DMS 273 (cell line): ENCODE results near the gene MIB1.
"Not testable (repeated sequence)": the region's sequence is repeated elsewhere in the genome, so short reads cannot be mapped to it uniquely, and the experiment has no call there.

Experiments
- DNase-seq: peaks from one replicate; lab custom pipeline; 2025; ENCODE audit not compliant: unreplicated experiment; lab: John Stamatoyannopoulos, UW

MIB1 gene

DNA sequence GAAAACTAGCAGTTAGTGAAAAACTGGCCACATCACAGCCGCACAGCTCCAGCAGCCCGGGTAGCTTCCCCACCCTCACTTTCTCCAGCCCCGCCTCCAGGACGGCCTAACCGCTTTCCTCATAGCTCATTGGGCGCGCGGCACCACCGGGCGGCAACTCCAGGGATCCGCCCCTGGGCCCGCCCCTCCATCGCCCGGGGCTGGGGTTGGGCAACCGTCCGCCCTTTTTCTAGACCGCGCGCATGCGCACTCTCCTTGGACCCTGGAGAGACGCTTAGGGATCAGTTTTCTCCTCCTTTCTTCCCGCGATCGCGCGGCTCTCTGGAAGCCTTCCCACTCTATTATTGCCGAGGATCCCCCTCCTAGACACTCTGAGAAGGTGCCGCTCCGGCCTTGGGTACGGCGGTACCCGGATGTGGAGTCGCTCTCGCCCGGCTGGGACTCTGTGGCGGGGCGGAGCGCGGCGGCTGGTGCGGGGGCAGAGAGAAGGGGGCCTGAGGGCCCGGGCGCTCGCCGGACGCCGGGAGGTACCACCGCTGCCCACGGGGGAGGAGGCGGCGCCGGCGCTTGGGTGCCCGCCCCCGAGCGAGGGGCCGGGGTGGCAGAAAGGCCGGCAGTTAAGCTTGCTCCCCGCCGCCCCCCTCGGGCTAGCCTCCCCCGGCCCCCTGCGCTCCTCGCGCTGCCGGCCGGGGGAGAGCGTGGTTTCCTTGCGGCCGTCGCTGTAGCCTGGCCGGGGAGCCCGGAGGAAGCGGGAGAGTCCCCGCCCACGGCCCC, at the start of gene MIB1:
Gene MIB1 (plus strand): TSS at position 255 of the 774 bp plus-strand sequence. CDS start 792 bp downstream, outside the sequence.
- DNase-seq = peak; percentile 99

DNA sequence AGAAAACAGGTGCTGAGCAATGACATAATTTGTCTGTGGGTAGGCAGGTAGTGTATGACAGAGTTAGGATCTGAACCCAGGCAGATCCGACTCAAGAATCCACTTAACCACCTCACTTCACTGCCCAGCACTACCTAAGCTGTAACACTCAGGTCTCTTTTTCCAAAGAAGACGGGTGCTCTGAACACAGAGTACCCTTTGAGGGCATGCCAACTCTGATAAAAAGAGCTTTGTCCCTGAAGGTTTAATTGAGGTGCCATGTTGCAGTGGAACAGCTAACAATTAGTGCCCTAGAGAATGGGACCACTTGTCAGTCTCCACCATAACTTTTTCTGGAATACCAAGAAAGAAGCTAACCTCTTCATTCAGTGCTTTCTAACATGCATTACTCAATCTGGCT, 47.3 kb upstream of the MIB1 start:
- no peak for DNase-seq

DNA sequence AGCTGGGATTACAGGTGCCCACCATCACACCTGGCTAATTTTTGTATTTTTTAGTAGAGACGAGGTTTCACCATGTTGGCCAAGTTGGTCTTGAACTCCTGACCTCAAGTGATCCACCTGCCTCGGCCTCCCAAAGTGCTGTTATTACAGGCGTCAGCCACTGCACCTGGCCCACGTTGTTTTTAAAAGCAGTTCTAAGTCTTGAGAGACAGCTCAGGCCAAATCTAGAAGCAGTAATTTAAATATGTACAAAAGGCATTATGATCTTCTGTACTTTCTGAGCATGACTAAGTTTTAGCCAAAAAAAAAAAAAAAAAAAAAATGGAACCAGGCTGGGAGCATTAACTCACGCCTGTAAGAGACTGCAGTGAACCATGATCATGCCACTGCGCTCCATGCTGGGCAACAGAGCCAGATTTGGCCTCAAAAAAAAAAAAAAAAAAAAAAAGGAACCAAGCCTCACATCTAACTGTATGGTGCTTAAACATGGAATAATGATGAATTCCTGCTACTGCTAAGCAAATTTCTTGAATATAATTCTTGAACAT, 40.0 kb upstream of the MIB1 start:
- no peak for DNase-seq

DNA sequence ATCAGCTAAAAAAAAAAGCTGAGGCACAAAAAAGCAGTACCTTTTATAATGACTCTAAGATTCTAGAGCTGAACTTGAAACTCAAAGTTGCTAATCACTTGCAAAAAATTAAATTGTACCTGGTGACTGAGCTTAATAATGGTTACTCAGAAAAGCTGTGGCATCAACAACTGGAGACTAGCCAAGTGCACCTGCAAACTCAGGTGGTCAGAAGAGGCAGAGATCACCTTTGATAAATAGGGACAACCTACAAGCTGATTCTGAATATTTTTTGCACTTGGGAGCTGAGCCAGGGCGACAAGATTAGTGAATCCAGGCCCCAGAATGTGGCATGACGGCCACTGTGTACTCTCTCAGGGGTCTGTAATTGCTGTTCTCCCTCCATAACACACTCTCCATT, 39.0 kb upstream of the MIB1 start:
- DNase-seq = no peak

DNA sequence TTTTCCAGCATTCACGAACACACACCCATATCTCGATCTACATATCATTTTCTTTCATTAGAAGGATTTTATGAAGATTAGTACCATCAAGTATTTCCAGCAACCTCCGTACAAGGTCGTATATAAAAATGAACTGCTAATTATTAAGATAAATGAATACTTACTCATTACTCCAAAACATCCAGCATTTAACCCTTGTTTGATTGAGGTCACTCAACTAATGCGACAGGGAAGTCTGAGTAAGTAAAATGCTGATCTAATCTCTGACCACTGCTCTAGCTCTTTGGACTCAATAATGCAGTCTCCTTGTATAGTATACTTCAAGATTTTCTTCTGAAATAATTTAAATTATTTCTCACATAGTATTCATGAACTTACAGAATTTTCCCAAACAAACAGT, 38.0 kb upstream of the MIB1 start:
- DNase-seq = no peak

DNA sequence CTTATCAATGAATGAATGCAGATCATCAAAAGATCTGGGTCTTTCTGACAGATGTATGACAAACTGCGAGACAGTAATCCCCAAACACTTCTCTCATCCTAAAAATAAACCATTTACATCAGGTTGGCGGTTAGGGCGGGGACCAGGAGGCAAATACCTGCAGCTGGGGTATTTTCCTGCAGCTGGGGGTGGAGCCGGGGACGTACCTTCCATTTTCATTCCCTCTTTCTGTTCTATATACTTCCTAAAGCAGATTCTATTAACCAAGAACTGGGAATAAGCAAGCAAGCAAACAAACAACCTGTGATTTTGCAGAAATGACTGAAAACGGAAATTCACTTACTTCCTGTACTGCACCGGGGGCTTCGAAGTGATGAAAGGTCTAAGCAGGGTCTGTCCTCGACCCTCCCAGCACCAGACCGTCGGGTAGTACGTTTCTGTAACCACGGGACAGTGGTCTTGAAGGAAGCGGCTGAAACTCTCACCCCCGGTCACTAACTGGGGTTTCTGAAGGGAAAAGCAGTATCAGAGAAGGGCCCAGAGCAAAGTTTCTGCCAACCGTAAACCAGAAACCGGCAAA, 37.3 kb upstream of the MIB1 start:
- DNase-seq = no peak

DNA sequence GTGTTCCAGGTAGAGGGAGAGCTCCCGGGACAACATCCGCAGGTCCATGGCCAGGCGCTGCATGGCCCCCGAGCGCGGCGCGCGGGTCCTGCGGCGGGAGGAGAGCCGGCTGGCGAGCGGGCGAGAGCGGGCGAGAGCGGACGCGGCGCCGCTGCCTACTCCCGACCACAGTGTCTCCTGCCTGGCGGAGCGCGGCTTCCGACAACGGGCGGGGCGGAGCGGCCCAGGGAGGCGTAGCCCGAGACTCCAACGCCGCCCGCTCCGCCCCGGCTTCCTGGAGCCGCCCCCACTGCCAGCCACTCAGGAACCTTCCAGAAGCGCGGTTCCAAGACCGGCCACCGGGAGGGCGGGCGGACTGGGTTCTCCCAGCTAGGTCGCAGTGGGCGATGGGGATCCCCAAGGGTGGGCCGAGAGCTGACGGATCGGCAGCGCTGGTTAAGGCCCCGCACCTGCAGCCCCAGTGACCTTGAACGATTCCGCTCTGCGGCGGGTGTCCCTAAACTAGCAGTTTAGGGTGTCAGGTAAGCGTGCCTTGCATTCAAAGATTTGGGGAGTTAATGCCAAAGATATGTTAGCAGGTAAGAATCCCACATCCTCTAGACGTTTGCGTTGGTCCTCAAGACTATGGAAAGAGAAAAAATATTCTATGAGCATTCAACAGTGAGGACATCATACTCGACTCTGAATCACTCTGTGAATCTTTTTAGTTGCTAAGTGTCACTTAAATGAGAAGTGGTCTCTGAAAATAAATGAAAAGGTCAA, 35.8 kb upstream of the MIB1 start, which contains the start of gene ABHD3:
Gene ABHD3 (minus strand): TSS at position 172 of the 762 bp plus-strand sequence. CDS start 109 bp downstream, at position 63.
- peak; percentile 96 for DNase-seq

DNA sequence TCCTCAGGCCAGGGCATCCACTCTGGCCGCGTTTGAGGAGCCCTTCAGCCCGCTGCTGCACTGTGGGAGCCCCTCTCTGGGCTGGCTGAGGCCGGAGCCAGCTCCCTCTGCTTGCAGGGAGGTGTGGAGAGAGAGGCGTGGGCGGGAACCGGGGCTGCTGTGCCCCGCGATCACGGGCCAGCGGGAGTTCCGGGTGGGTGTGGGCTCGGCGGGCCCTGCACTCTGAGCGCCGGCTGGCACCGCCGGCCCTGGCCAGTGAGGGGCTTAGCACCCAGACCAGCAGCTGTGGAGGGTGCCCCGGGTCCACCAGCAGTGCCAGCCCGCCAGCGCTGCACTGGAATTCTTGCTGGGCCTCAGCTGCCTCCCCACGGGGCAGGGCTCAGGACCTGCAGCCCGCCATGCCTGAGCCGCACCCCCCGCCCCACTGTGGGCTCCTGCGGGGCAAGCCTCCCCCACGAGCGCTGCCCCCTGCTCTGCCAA, 34.2 kb upstream of the MIB1 start:
- DNase-seq = no peak

DNA sequence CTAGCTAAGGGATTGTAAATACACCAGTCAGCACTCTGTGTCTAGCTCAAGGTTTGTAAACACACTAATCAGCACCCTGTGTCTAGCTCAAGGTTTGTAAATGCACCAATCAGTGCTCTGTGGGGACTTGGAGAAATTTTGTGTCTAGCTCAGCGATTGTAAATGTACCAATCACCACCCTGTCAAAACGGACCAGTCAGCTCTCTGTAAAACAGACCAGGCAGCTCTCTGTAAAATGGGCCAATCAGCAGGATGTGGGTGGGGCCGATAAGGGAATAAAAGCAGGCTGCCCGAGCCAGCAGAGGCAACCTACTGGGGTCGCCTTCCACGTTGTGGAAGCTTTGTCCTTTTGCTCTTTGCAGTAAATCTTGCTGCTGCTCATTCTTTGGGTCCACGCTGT, 33.5 kb upstream of the MIB1 start:
- DNase-seq = not testable (repeated sequence)

DNA sequence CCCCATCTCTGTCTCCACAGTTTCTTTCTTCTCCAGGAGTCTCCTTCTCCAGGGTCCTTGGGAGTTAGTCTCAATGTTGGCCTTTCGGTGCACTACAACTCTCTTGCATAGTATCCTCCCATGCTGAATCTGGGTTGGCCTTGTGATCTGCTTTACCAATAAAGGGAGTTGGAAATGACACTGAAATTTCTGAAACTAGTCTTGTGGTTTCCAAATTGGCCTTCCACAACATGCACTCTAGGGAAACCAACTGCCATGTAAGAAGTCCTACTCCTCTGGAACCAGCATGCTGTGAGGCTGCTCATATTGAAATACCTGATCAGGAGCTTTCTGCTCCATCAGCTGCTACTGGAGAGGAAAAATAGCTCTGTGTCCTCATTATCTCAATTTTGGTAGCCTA, 26.1 kb upstream of the MIB1 start:
- no peak for DNase-seq

DNA sequence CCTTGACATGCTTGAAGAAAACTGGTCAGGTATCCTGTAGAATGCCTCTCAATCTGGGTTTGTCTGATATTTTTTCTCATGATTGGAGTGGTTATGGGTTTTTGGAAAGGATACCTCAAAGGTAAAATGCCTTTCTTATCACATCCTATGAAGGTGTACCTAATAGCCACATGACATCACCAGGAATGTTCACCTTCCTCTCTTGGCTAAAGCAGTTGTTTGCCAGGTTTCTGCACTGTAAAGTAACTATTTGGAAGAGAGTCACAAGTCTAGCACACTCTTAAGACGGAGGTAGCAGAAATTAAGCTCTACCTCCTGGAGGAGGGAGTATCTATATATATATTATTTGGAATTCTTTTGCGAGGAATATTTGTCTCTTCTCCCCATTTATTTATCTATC, 17.9 kb upstream of the MIB1 start:
- DNase-seq = no peak

DNA sequence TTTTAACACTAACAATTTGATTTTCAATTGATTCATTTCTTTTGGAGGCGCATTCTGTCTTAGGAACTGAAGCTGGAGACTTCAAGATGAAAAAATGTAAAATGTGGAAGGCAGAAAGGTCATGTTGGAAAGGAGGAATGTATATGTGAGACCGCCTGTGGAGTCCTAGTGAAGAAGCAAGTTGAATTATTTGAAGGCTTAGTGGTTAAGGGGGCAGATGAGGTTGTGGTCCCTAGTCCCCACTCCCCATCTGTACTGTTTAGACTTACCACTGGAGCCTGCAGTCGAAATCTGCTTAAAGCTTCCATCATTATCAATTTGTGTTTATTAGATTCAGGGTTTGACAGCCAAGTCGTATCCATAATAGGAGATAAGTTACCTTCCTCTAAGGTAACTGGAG, 15.4 kb upstream of the MIB1 start:
- no peak for DNase-seq

DNA sequence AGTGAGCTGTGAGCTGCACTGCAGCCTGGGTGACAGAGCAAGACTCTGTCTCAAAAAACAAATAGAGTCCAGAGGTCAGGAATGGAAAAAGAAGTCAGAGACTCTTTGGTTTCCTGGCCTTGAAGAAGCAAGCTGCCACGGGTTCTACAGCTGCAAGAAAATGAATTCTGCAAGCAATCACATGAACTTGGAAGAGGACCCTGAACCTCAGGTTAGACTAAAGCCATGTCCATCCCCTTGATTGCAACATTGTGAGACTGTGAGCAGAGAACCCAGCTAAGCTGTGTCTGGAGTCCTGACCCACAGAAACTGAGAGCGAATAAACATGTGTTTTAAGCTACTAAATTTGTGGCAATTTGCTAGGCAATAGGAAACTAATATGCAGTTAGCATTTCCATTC, 12.9 kb upstream of the MIB1 start:
- DNase-seq = no peak

DNA sequence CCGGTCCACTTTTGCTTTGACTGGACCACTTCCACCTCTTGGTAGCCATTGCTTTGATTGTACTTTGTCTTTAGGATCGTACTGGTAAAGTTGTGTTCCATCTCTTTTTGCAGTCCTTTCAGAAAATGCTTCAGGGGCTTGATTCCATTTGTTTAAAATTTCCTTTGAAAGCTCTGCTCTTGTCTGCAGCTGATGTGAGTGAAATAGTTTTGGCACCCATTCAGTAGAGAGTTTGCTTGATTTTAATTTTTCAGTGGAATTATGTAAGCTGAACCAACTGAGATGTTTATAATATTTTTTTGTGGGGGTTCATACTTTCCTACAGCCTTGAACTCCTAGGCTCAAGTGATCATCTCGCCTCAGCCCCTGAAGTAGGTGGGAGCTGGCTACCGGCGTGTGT, 7.6 kb upstream of the MIB1 start:
- DNase-seq = no peak

DNA sequence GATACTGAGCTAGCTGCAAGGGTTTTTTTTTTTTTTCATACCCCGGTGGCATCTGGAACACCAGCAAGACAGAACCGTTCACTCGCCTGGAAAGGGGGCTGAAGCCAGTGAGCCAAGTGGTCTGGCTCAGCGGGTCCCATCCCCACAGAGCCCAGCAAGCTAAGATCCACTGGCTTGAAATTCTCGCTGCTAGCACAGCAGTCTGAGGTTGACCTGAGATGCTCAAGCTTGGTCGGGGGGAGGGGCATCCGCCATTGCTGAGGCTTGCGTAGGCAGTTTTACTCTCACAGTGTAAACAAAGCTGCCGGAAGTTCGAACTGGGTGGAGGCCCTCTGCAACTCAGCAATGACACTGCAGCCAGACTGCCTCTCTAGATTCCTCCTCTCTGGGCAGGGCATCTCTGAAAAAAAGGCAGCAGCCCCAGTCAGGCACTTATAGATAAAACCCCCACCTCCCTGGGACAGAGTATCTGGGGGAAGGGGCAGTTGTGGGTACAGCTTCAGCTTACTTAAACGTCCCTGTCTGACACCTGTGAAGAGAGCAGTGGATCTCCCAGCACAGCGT, 5.1 kb upstream of the MIB1 start:
- no peak for DNase-seq

DNA sequence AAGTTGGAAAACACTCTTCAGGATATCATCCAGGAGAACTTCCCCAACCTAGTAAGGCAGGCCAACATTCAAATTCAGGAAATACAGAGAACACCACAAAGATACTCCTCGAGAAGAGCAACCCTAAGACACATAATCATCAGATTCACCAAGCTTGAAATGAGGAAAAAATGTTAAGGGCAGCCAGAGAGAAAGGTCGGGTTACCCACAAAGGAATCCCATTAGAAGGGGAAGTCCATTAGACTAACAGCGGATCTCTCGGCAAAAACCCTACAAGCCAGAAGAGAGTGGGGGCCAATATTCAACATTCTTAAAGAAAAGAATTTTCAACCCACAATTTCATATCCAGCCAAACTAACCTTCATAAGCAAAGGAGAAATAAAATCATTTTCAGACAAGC, 3.7 kb upstream of the MIB1 start:
- DNase-seq = not testable (repeated sequence)

DNA sequence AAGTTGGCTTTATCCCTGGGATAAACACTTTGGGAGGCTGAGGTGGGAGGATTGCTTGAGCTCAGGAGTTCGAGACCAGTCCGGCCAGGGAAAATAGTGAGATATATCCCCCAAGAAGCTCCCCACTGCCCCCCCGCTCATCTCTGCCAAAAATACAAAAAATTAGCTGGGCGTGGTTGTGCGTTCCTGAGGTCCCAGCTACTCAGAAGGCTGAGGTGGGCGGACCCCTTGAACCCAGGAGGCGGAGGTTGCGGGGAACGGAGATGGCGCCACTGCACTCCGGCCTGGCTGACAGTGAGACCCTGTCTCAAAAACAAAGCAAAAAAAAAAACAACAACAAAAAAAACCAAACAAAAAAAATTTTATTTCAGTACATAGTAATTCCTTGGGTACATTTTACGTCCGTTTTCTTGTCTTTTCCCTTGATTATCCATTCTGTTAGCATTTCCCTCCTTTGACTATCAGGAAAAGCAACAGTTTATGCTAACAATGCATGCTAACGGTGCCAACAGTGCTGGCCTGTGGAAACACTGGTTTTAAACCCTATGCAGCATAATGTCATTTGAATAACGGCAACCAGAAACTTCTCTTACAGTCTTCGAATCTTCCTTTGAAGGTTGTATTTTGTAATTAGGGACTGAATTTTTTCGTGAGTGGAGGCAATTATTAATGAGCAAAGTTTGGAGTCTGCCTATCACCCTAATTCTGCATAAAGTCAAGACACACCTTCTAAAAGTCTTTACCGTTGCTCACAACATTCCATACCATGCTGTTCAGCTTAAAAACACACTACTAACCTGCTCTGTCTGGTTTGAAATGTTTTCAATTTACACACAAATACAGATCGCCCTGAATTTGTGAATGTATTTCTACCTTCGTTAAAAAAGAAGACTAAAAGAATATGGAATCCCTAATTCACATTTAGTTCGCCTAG, 721 bp upstream of the MIB1 start:
- peak; percentile 34 for DNase-seq

DNA sequence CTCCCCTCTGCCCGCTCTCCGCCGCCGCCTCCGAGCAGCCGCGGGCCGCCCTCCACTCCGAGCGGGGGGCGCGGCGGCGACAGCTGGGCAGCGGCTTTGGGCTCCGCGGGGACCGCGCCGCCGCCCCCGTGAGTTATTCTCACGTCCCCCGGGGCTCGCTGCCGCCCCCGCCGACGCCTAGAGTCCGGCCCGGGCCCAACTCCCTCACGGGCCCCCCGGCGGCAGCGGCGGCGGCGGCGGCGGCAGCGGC, 645 bp downstream of the MIB1 start:
- no peak for DNase-seq

DNA sequence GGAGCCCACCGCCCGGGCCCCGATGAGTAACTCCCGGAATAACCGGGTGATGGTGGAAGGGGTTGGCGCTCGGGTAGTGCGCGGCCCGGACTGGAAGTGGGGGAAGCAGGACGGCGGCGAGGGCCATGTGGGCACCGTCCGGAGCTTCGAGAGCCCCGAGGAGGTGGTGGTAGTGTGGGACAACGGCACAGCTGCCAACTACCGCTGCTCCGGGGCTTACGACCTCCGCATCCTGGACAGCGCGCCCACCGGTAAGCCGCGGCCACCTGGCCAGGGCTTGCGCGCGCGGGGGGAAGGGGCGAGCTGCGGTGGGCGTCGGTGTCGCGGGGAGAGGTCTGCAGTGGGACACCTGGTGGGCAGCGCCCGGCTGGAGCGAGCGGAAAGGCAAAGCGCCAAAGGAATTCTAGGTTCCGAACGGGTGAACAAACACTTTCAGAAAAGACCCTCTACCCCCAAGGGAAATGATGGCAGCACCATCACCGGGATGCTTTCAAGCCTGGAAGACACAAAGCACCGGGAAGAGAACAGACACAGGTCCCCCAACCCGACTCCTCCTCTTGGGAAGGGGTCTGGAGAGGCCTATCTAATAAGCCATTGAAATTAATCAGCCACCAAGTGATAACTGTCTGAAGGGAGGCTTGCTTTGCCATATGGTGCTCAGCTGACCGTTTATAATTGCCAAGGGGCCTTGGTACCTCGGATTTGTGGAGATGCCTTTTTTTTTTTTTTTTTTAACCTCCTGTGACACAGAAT, 1.1 kb downstream of the MIB1 start:
- DNase-seq = peak; percentile 73

DNA sequence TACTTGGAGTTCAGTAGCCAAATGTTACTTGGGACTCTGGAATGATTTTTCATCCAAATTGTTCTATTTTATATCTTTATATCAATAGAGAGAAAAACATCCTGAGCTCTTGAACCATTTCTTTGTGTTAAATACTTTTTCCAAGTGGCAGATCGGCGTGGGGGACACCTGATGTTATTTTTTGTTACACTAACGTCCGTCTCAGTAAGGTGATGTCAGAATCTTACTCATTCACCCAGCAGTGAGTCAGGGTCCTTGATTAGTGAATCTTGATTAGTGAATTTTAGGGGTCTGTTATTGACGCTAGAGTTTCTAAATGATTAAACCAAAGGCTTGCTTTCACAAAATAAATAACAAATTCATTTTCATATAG, 1.7 kb downstream of the MIB1 start:
- peak; percentile 45 for DNase-seq
